HepG2 (cell line): ENCODE data around the gene GPR176. TPM values are rescaled to one million over a fixed set of nuclear protein-coding genes. Genes with fewer than 3 reads are reported as not detected.

Experiments
- ARHGAP35 ChIP-seq: sonication (generic); formaldehyde crosslinking; IDR thresholded peaks from 2 replicates; pipeline ENCODE4 v1.9.0; 2022; ENCODE audit warnings: mild to moderate bottlenecking, inconsistent platforms, moderate library complexity, missing genetic modification reagents, borderline replicate concordance
- ATM ChIP-seq: fragments of 450-650 bp; IDR thresholded peaks from 2 replicates; pipeline ENCODE4 v1.7.1; 2017; ENCODE audit warnings: mild to moderate bottlenecking, borderline replicate concordance
- CEBPG ChIP-seq: IDR thresholded peaks from 2 replicates; pipeline ENCODE4 v1.6.1; 2016
- DRAP1 ChIP-seq: IDR thresholded peaks from 2 replicates; pipeline ENCODE4 v1.6.1; 2016; ENCODE audit warnings: missing genetic modification reagents, missing compliant biosample characterization
- ERF ChIP-seq: IDR thresholded peaks from 2 replicates; pipeline ENCODE4 v1.6.1; 2018; ENCODE audit warnings: missing biosample characterization, missing genetic modification reagents
- HHEX ChIP-seq: IDR thresholded peaks from 2 replicates; pipeline ENCODE4 v1.6.1; 2016; ENCODE audit warnings: control low read depth
- JARID2 ChIP-seq: sonication (generic); formaldehyde crosslinking; IDR thresholded peaks from 2 replicates; pipeline ENCODE4 v1.8.1; 2023; ENCODE audit warnings: missing genetic modification reagents, inconsistent platforms; ENCODE audit not compliant: insufficient replicate concordance
- KLF6 ChIP-seq: IDR thresholded peaks from 2 replicates; pipeline ENCODE4 v1.8.0; 2016; ENCODE audit warnings: missing biosample characterization, missing genetic modification reagents
- LBX2 ChIP-seq: sonication (generic); formaldehyde crosslinking; IDR thresholded peaks from 2 replicates; pipeline ENCODE4 v1.5.0; 2020; ENCODE audit warnings: missing genetic modification reagents, mild to moderate bottlenecking, borderline replicate concordance
- NAIF1 ChIP-seq: sonication (generic); formaldehyde crosslinking; IDR thresholded peaks from 2 replicates; pipeline ENCODE4 v1.5.0; 2020; ENCODE audit warnings: mild to moderate bottlenecking, missing genetic modification reagents, borderline replicate concordance
- SALL1 ChIP-seq: sonication (generic); formaldehyde crosslinking; IDR thresholded peaks from 2 replicates; pipeline ENCODE4 v1.8.0; 2022; ENCODE audit warnings: mild to moderate bottlenecking, missing genetic modification reagents
- SMAD3 ChIP-seq: sonication (generic); formaldehyde crosslinking; IDR thresholded peaks from 2 replicates; pipeline ENCODE4 v1.4.0; 2020; ENCODE audit warnings: missing genetic modification reagents
- SMAD9 ChIP-seq: sonication (generic); formaldehyde crosslinking; IDR thresholded peaks from 2 replicates; pipeline ENCODE4 v1.5.1; 2020; ENCODE audit warnings: mild to moderate bottlenecking, missing genetic modification reagents
- STAT6 ChIP-seq: sonication (generic); formaldehyde crosslinking; IDR thresholded peaks from 2 replicates; pipeline ENCODE4 v1.4.0; 2020; ENCODE audit warnings: missing genetic modification reagents, mild to moderate bottlenecking, borderline replicate concordance
- ZBTB33 ChIP-seq: sonication (generic); formaldehyde crosslinking; IDR thresholded peaks from 2 replicates; pipeline ENCODE4 v1.4.0; 2020; ENCODE audit warnings: missing genetic modification reagents
- ZBTB39 ChIP-seq: sonication (generic); formaldehyde crosslinking; IDR thresholded peaks from 2 replicates; pipeline ENCODE4 v1.5.0; 2020; ENCODE audit warnings: missing genetic modification reagents
- ZFP37 ChIP-seq: sonication (generic); formaldehyde crosslinking; IDR thresholded peaks from 2 replicates; pipeline ENCODE4 v1.4.0; 2020; ENCODE audit warnings: missing genetic modification reagents, borderline replicate concordance
- ZNF274 ChIP-seq: sonication (generic); formaldehyde crosslinking; IDR thresholded peaks from 2 replicates; pipeline ENCODE4 v1.5.1; 2020; ENCODE audit warnings: mild to moderate bottlenecking, missing genetic modification reagents
- ZNF382 ChIP-seq: sonication (generic); formaldehyde crosslinking; IDR thresholded peaks from 2 replicates; pipeline ENCODE4 v1.5.0; 2020; ENCODE audit warnings: missing genetic modification reagents, mild to moderate bottlenecking, borderline replicate concordance
- ZNF484 ChIP-seq: sonication (generic); formaldehyde crosslinking; IDR thresholded peaks from 2 replicates; pipeline ENCODE4 v1.5.1; 2020; ENCODE audit warnings: mild to moderate bottlenecking, low read depth, missing genetic modification reagents, borderline replicate concordance
- ZNF709 ChIP-seq: sonication (generic); formaldehyde crosslinking; IDR thresholded peaks from 2 replicates; pipeline ENCODE4 v1.5.0; 2020; ENCODE audit warnings: mild to moderate bottlenecking, missing genetic modification reagents
- ZNF781 ChIP-seq: sonication (generic); formaldehyde crosslinking; IDR thresholded peaks from 2 replicates; pipeline ENCODE4 v1.5.1; 2020; ENCODE audit warnings: borderline replicate concordance, mild to moderate bottlenecking, missing genetic modification reagents; ENCODE audit errors: not compliant biosample characterization
- ZNF883 ChIP-seq: sonication (generic); formaldehyde crosslinking; IDR thresholded peaks from 2 replicates; pipeline ENCODE4 v1.5.1; 2020; ENCODE audit warnings: mild to moderate bottlenecking, missing genetic modification reagents; ENCODE audit errors: not compliant biosample characterization
- polyA plus RNA-seq, 8 experiments: library from polyadenylated mRNA; depleted of rRNA in 3 of 8; stranded (reverse) in 7 of 8; unstranded in 1 of 8; fragments of >200 nt; fragmentation: Illumina TruSeq in 4 of 8; extraction: Trizol in 4 of 8; gene quantifications; 2 replicates each; pipeline versions ENCODE4 v1.2.1 to v1.2.3, GENCODE V29; 2011 to 2016; ENCODE audit warnings: low read depth in 4 of 8, missing spikeins in 1 of 8, mixed read lengths in 1 of 8; ENCODE audit not compliant: insufficient read depth in 1 of 8
- total RNA-seq, 5 experiments: library from RNA; depleted of rRNA; stranded (reverse); fragments of >200 nt; fragmentation: Illumina TruSeq; extraction: Trizol; gene quantifications; 2 replicates each; pipeline ENCODE4 v1.2.3, GENCODE V29; 2016; ENCODE audit warnings: low read depth in 1 of 5

GPR176 gene
- total and polyA plus RNA-seq, 2 of the 13 experiments (the other 11 are each of a cell fraction or from before 2014, with no cell fraction given): 0.11 to 0.20 TPM

GRCh38 chr15:39787479-39787878 lies 132.6 kb downstream of the GPR176 start (continued):
- 0 out of 2 replicates have a peak, but pooled peaks have one; percentile 20 for TF ChIP-seq DRAP1
- peak; percentile 36 for TF ChIP-seq SALL1 (CRISPR knock-in tag)
- TF ChIP-seq ZNF484 (CRISPR knock-in tag): no peak
- no peak for TF ChIP-seq JARID2 (CRISPR knock-in tag)
- no peak for TF ChIP-seq ZBTB39 (CRISPR knock-in tag)
- TF ChIP-seq SMAD3 (CRISPR knock-in tag): no peak
- TF ChIP-seq STAT6 (CRISPR knock-in tag): no peak
- no peak for TF ChIP-seq SMAD9 (CRISPR knock-in tag)
- TF ChIP-seq ZBTB33 (CRISPR knock-in tag): no peak
- peak; percentile 49; the same call in 1 of the 2 replicates for TF ChIP-seq HHEX (CRISPR knock-in tag)
- no peak for TF ChIP-seq ZNF709 (CRISPR knock-in tag)
- no peak for TF ChIP-seq KLF6
- TF ChIP-seq ERF: peak; percentile 35; the same call in 1 of the 2 replicates
- TF ChIP-seq LBX2: no peak
- TF ChIP-seq ZNF382 (CRISPR knock-in tag): no peak
- no peak for TF ChIP-seq ZNF883 (CRISPR knock-in tag)
- TF ChIP-seq ZNF781 (CRISPR knock-in tag): no peak
- no peak for TF ChIP-seq NAIF1 (CRISPR knock-in tag)
- no peak for TF ChIP-seq ATM
- no peak for TF ChIP-seq CEBPG (CRISPR knock-in tag)
- no peak for TF ChIP-seq ARHGAP35 (CRISPR knock-in tag)
- TF ChIP-seq ZNF274 (CRISPR knock-in tag): no peak
- TF ChIP-seq ZFP37: 0 out of 2 replicates have a peak, but pooled peaks have one; percentile 55
